WTC11 (cell line): Measurements from ENCODE around the gene FNDC3A. TPM values are rescaled to one million over a fixed set of nuclear protein-coding genes. Genes with fewer than 3 reads are reported as not detected.

ENCODE experiments used
- ATAC-seq: fragments of 200-7000 bp; cut with Tn5 transposase; 2 replicates; pipeline ENCODE4 v1.10.0; 2021; ENCODE audit warnings: mild to moderate bottlenecking, moderate library complexity
- CTCF ChIA-PET: fragments of 300-600 bp; sonication (Branson Sonifier 250); formaldehyde crosslinking; loops from one replicate; lab custom pipeline; 2021; ENCODE audit warnings: antibody characterized with exemption; lab: Charles Lee
- POLR2A ChIA-PET: fragments of 350-600 bp; sonication (Branson Sonifier 250); formaldehyde crosslinking; loops from one replicate; lab custom pipeline; 2021; ENCODE audit warnings: antibody characterized with exemption; lab: Charles Lee
- DNase-seq: peaks from one replicate; pipeline ENCODE4 v3.0.0; 2021; ENCODE audit warnings: low spot score
- H3K27ac Mint-ChIP-seq: 2 replicates; pipeline ENCODE4 v1.8.0; 2021; ENCODE audit warnings: mixed read lengths
- H3K27me3 Mint-ChIP-seq: 2 replicates; pipeline ENCODE4 v1.8.0; 2021; ENCODE audit warnings: low read depth, mild to moderate bottlenecking, moderate library complexity, mixed read lengths
- H3K36me3 Mint-ChIP-seq: 2 replicates; pipeline ENCODE4 v1.8.0; 2021; ENCODE audit warnings: mixed read lengths
- H3K4me1 Mint-ChIP-seq: 2 replicates; pipeline ENCODE4 v1.8.0; 2022; ENCODE audit warnings: mixed read lengths
- H3K4me3 Mint-ChIP-seq: 2 replicates; pipeline ENCODE4 v1.8.0; 2021; ENCODE audit warnings: mild to moderate bottlenecking, moderate library complexity, mixed read lengths
- H3K9me3 Mint-ChIP-seq: 2 replicates; pipeline ENCODE4 v1.8.0; 2021; ENCODE audit warnings: mixed read lengths
- ATF2 ChIP-seq: sonication (generic); formaldehyde crosslinking; IDR thresholded peaks from 2 replicates; pipeline ENCODE4 v1.8.1; 2022; ENCODE audit warnings: low read depth, missing genetic modification reagents, borderline replicate concordance
- CDX4 ChIP-seq: fragments of 250-450 bp; sonication (Bioruptor Pico); IDR thresholded peaks from 2 replicates; pipeline ENCODE4 v1.9.0; 2021; ENCODE audit warnings: moderate library complexity, mild to moderate bottlenecking, inconsistent platforms, borderline replicate concordance
- E2F1 ChIP-seq: sonication (generic); formaldehyde crosslinking; IDR thresholded peaks from 2 replicates; pipeline ENCODE4 v1.8.0; 2022; ENCODE audit warnings: mild to moderate bottlenecking, missing genetic modification reagents
- E2F5 ChIP-seq: sonication (generic); formaldehyde crosslinking; IDR thresholded peaks from 2 replicates; pipeline ENCODE4 v1.8.1; 2022; ENCODE audit warnings: mild to moderate bottlenecking, moderate library complexity, missing genetic modification reagents
- EMX1 ChIP-seq: fragments of 250-450 bp; sonication (Bioruptor Pico); IDR thresholded peaks from 2 replicates; pipeline ENCODE4 v1.8.0; 2021; ENCODE audit warnings: mild to moderate bottlenecking
- ETV6 ChIP-seq: sonication (generic); formaldehyde crosslinking; IDR thresholded peaks from 2 replicates; pipeline ENCODE4 v1.8.1; 2022; ENCODE audit warnings: mild to moderate bottlenecking, missing genetic modification reagents
- FOXK1 ChIP-seq: sonication (generic); formaldehyde crosslinking; IDR thresholded peaks from 2 replicates; pipeline ENCODE4 v1.8.0; 2022; ENCODE audit warnings: mild to moderate bottlenecking, moderate library complexity, missing genetic modification reagents
- MAX ChIP-seq: sonication (generic); formaldehyde crosslinking; IDR thresholded peaks from 2 replicates; pipeline ENCODE4 v1.8.0; 2022; ENCODE audit warnings: mild to moderate bottlenecking, missing genetic modification reagents
- MLX ChIP-seq: sonication (generic); formaldehyde crosslinking; IDR thresholded peaks from 2 replicates; pipeline ENCODE4 v1.8.1; 2023; ENCODE audit warnings: mild to moderate bottlenecking, missing genetic modification reagents, moderate library complexity
- MYBL2 ChIP-seq: sonication (generic); formaldehyde crosslinking; IDR thresholded peaks from 2 replicates; pipeline ENCODE4 v1.8.1; 2023; ENCODE audit warnings: mild to moderate bottlenecking, moderate library complexity, missing genetic modification reagents
- PRDM15 ChIP-seq: sonication (generic); formaldehyde crosslinking; IDR thresholded peaks from 2 replicates; pipeline ENCODE4 v1.8.0; 2022; ENCODE audit warnings: missing genetic modification reagents
- RORB ChIP-seq: fragments of 250-450 bp; sonication (Bioruptor Pico); IDR thresholded peaks from 2 replicates; pipeline ENCODE4 v1.9.0; 2021; ENCODE audit warnings: mild to moderate bottlenecking
- SP1 ChIP-seq: sonication (generic); formaldehyde crosslinking; conservative IDR thresholded peaks from 2 replicates; pipeline ENCODE4 v1.8.1; 2022; ENCODE audit warnings: missing genetic modification reagents
- STAT6 ChIP-seq: sonication (generic); formaldehyde crosslinking; conservative IDR thresholded peaks from 2 replicates; pipeline ENCODE4 v1.8.1; 2023; ENCODE audit warnings: mild to moderate bottlenecking, low read depth, missing genetic modification reagents, moderate library complexity
- TEAD1 ChIP-seq: sonication (generic); formaldehyde crosslinking; IDR thresholded peaks from 2 replicates; pipeline ENCODE4 v1.8.0; 2022; ENCODE audit warnings: mild to moderate bottlenecking, missing genetic modification reagents
- ZBTB21 ChIP-seq: sonication (generic); formaldehyde crosslinking; IDR thresholded peaks from 2 replicates; pipeline ENCODE4 v1.8.1; 2023; ENCODE audit warnings: mild to moderate bottlenecking, missing genetic modification reagents, borderline replicate concordance
- ZNF219 ChIP-seq: sonication (generic); formaldehyde crosslinking; IDR thresholded peaks from 2 replicates; pipeline ENCODE4 v1.8.0; 2023; ENCODE audit warnings: missing genetic modification reagents, mild to moderate bottlenecking, borderline replicate concordance
- ZNF232 ChIP-seq: sonication (generic); formaldehyde crosslinking; IDR thresholded peaks from 2 replicates; pipeline ENCODE4 v1.8.0; 2022; ENCODE audit warnings: mild to moderate bottlenecking, missing genetic modification reagents
- total RNA-seq: library from RNA; stranded (reverse); gene quantifications from 3 replicates; pipeline ENCODE4 v1.2.3, GENCODE V29; 2021

The FNDC3A gene
- total RNA-seq, 1 experiment from 2014 or later, result 24.8 TPM

GRCh38 chr13:49216334-49216733 lies 240.6 kb downstream of the FNDC3A start:
- no peak for DNase-seq
- Mint-ChIP-seq H3K9me3 (peaks cover 8% of the 10 kb centered on the region; the same call in 1 of the 2 replicates), H3K4me3 (no peak overlapping the region), H3K27ac (no peak overlapping the region), H3K4me1 (peaks cover 42% of the 10 kb centered on the region), H3K36me3 (peaks cover 2% of the 10 kb centered on the region; the same call in 1 of the 2 replicates), H3K27me3 (peaks cover 58% of the 10 kb centered on the region)
- POLR2A ChIA-PET, result interaction anchor here (1.4 kb wide), 1 partner anchor 32 kb away, joined by 3 read pairs; the partner anchor contains the start of gene CDADC1
- CTCF ChIA-PET, result no interaction called here
- no peak for TF ChIP-seq TEAD1 (CRISPR knock-in tag)
- TF ChIP-seq RORB, result no peak
- TF ChIP-seq MAX (CRISPR knock-in tag), result no peak
- TF ChIP-seq ZNF232 (CRISPR knock-in tag), result no peak
- TF ChIP-seq STAT6 (CRISPR knock-in tag), result no peak
- no peak for TF ChIP-seq E2F1 (CRISPR knock-in tag)
- TF ChIP-seq ZBTB21 (CRISPR knock-in tag), result no peak
- TF ChIP-seq MYBL2, result no peak
- TF ChIP-seq FOXK1 (CRISPR knock-in tag), result no peak
- TF ChIP-seq SP1, result no peak
- no peak for TF ChIP-seq ETV6 (CRISPR knock-in tag)
- TF ChIP-seq PRDM15 (CRISPR knock-in tag), result no peak
- TF ChIP-seq MLX (CRISPR knock-in tag), result no peak
- no peak for TF ChIP-seq ZNF219
- TF ChIP-seq EMX1, result no peak
- TF ChIP-seq E2F5 (CRISPR knock-in tag), result no peak
- no peak for ATAC-seq

- Mint-ChIP-seq H3K4me3 (peak overlapping the region; percentile 65), H3K9me3 (no peaks in the 10 kb centered on the region), H3K27ac (no peak overlapping the region), H3K36me3 (0 out of 2 replicates have a peak, but pooled peaks cover 3% of the 10 kb centered on the region), H3K4me1 (peaks cover 43% of the 10 kb centered on the region), H3K27me3 (peaks cover 75% of the 10 kb centered on the region)
- no peak for DNase-seq
- ChIA-PET POLR2A (no interaction called here), CTCF (interaction anchor here (1.1 to 1.7 kb wide), 2 partner anchors 63 to 119 kb away, joined by 3 read pairs; no protein-coding TSS in a partner anchor)
- no peak for ATAC-seq
- TF ChIP-seq STAT6 (CRISPR knock-in tag), result no peak
- TF ChIP-seq CDX4 (CRISPR knock-in tag), result no peak
- no peak for TF ChIP-seq ATF2
Measured at GRCh38 chr13:49217962-49218492, 242.3 kb downstream of the FNDC3A start.
